ENCODE data around the gene THADA.
"Not testable (repeated sequence)": the region's sequence is repeated elsewhere in the genome, so short reads cannot be mapped to it uniquely, and the experiment has no call there.

The THADA gene

GRCh38 chr2:43412114-43412753 lies 183.6 kb downstream of the THADA start:
- DNase-seq (ENCODE audit: low read depth in 2 of 2): no peak

GRCh38 chr2:43410055-43410604 lies 185.7 kb downstream of the THADA start:
- no peak for DNase-seq (ENCODE audit: low read depth in 2 of 2)

DNA sequence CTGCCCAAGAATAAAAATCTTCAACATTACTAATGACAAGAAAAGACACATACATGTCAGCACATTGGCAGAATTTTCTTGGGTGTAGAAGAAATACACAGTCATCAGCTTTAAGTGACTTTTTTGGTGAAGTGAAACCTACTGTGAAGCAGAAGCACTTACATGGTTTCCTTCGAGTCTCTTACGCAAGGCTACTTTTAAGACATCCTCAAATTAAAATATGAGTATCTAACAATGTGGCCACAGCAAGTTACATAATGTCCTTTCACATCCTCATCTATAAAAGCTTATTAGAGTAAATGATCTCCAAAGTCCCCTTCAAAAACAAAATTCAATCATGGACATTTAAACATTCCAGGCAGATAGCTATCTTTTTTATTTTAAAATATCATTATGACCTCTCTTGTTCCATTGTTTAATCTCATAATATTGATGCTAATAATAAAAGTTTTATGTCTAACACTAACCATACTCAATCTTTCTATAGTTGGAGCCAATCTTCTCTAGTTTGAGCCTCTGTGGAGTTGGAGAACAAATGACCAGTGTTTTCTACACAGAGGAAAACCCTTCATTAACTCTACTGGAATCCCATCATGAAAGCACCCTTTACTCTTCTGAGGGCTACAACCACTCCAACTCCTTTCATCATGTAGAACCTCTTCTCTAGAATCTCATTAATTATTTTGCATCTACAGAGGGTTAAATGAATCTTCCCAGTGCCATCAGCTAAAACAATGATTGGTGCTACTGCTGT lies 187.3 kb downstream of the THADA start:
- DNase-seq (ENCODE audit: low read depth in 2 of 2): no peak

GRCh38 chr2:43407935-43408334 lies 187.9 kb downstream of the THADA start:
- DNase-seq (ENCODE audit: low read depth in 2 of 2): no peak

- DNase-seq (ENCODE audit: low read depth in 2 of 2): no peak
These were observed 189.1 kb downstream of the THADA start for GRCh38 chr2:43406651-43407279.

DNA sequence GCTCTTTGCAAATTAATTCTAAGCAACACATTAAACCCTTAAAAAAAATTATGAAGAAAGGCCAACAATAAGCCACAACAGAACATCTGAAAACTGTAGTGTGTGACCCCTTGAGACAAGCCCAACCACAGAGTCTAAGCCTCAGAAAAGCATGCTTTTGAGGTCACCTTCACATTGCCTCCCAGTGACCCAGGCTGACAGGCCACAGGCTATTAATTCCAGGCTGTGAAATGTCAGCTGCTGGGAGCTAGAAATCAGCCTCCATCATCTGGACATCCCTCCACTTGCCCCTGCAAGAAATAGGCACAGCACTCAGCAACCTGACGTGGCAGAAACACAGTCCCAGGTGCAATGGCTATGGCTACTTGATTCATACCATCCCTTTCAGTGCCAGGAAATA lies 190.0 kb downstream of the THADA start:
- no peak for DNase-seq (ENCODE audit: low read depth in 2 of 2)

GRCh38 chr2:43402452-43402937 lies 193.3 kb downstream of the THADA start:
- DNase-seq (ENCODE audit: low read depth in 2 of 2): no peak

- DNase-seq (ENCODE audit: low read depth in 2 of 2): no peak
These were observed 193.8 kb downstream of the THADA start for GRCh38 chr2:43402002-43402401.

GRCh38 chr2:43400508-43400907 lies 195.3 kb downstream of the THADA start:
- DNase-seq (ENCODE audit: low read depth in 2 of 2): no peak

GRCh38 chr2:43399515-43400264 lies 196.1 kb downstream of the THADA start:
- no peak for DNase-seq (ENCODE audit: low read depth in 2 of 2)

GRCh38 chr2:43399098-43399497 lies 196.7 kb downstream of the THADA start:
- no peak for DNase-seq (ENCODE audit: low read depth in 2 of 2)

DNA sequence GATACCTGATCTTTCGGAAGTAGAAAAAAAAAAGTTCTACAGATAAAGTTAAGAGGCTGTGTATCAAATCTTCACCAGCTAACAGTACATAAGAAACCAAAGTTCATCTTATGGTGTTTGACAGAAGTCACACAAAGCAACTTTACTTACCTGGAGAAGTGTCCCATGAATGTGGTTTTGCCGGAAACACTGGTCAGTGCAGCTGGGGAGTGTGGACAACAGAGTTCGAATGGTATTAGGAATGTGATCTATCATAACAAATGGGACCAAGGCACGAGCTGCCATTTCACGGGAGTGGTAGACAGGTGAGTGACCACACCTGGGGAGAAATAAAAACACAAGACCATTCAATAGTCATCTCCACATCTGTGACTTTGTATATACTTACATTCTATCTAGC lies 198.0 kb downstream of the THADA start:
- no peak for DNase-seq (ENCODE audit: low read depth in 2 of 2)

- no peak for DNase-seq (ENCODE audit: low read depth in 2 of 2)
These were observed 198.4 kb downstream of the THADA start for GRCh38 chr2:43397411-43397810.

DNA sequence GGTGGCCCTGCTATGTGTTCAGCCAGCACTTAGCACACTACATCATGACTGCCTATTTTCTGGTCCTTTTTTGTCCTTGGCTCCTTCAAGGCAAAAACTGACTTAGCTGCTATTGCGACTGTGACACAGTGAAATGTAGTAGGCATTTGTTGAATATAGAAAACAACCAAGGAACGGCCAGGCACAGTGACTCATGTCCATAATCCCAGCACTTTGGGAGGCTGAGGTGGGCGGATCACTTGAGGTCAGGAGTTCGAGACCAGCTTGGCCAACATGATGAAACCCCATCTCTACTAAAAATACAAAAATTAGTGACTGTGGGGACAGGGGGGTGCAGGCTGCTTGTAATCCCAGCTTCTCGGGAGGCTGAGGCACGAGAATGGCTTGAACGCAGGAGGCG lies 199.5 kb downstream of the THADA start:
- DNase-seq (ENCODE audit: low read depth in 2 of 2): not testable (repeated sequence)

DNA sequence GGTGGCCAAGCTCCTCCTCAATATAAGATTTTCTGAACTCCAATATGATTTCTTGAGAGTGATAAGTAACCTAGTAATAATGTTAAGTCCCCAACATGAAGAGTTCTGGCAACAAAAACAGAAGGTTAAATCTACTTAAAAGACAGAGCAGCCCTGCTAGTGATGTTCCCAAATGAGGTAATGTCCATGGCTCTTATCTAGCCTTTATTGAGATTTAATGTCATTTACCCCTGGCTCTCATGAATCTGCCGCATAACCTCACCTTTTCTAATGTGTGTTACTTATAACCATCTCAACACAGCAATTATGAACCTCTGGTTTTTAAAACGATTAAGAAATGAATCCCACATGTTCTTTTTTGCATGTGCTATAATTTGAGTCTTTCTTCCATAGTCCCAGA lies 201.9 kb downstream of the THADA start:
- no peak for DNase-seq (ENCODE audit: low read depth in 2 of 2)

GRCh38 chr2:43391878-43392215 lies 204.0 kb downstream of the THADA start:
- DNase-seq (ENCODE audit: low read depth in 2 of 2): no peak

DNA sequence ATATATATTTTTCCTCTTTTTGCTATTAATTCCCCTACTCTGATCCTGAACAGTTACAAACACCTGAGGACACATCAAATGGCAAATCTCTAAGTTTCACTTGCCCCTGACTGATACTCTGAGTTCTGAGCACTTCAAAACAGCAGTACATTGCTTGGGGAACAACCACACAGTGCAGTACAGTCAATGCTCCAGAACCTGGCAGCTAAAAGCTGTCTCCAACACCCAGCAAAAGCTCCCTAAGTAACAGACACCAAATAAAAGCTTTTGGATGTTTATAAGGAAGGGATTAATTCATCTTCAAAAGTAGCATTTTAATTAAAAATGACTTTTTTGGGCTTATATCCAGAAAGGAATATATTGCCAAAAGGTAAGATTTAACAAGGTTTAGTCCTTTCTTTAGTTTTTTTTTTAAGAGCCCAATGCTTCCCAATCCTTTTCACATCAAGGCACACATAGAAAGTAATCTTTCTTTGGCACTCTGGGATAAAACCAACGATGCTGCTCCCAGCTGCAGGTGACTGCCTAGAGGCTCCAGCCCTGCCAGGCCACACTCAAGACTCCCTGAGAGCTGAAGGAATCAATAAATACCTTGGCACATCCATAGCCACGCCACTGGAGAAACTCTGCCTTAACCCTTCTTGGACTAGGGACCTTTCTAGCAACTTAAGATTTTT lies 204.5 kb downstream of the THADA start:
- no peak for DNase-seq (ENCODE audit: low read depth in 2 of 2)

DNA sequence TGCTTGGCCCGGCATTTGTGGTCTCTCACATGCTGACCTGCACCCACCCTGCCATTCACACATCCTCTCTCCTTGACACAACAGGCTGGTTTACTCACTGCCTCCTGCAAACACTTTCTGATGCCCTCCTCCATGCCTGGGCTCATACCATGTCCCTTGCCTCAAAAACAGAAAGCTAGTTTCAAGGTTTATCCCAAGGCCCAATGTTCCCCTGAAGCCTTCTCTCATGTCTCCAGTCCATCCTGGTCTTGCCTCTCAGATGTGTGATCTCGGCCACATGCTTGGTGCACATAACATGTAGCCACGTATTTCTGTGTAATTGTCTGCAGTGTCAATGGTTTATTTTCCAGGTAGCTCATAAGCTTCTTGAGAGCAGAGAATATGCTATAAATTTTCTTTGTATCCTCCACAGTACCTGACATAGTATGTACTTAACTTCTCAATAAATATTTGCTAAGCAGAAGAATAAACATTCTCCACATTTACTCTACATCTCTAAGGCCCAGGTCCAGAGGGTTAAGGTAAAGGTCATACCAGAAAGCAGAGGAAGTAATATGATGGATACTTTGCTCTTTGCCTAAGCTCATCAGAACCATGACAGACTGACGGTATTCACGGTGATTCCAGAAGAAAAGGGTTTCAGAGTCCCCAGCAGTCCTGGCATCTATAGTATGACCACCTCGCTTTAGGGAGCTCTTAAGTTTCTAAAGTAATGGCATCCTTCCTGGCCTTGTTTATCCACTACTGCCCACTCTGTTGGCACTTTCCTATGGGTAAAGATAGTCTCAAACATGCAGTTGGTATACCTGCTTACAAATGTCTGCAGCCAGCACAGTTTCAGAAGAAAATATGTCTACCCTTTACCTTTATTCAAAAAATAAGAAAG lies 206.0 kb downstream of the THADA start:
- DNase-seq (ENCODE audit: low read depth in 2 of 2): no peak

- no peak for DNase-seq (ENCODE audit: low read depth in 2 of 2)
These were observed 207.5 kb downstream of the THADA start for GRCh38 chr2:43388371-43388770.
